Psoas muscle (tissue), 8 donors: ENCODE data around the gene LIN52. TPM values are rescaled to one million over a fixed set of nuclear protein-coding genes. Genes with fewer than 3 reads are reported as not detected.

Experiments
- ATAC-seq, 4 donors: fragments of 200-7000 bp; cut with Tn5 transposase; one replicate each; pipeline ENCODE4 v1.9.1; 2020; ENCODE audit warnings: moderate library complexity in 3 of 4, mild to moderate bottlenecking in 2 of 4
- DNase-seq, 2 donors: peaks; one replicate each; pipeline ENCODE4 v3.0.0-alpha.2; 2020
- H3K27ac ChIP-seq: fragments of 200-600 bp; one replicate; pipeline ENCODE4 v1.8.0; 2022
- H3K27me3 ChIP-seq, 3 donors: fragments of 200-600 bp in 1 of 3; one replicate each; pipeline versions ENCODE4 v1.6.1 to v1.8.0; 2013 to 2022; ENCODE audit warnings: low read length in 2 of 3, mild to moderate bottlenecking in 2 of 3, moderate library complexity in 1 of 3; ENCODE audit not compliant: insufficient read depth in 3 of 3
- H3K36me3 ChIP-seq, 2 donors: fragments of 200-600 bp in 1 of 2; one replicate each; pipeline versions ENCODE4 v1.6.1 to v1.8.0; 2013 to 2022; ENCODE audit warnings: low read depth in 1 of 2, mild to moderate bottlenecking in 1 of 2, moderate library complexity in 1 of 2; ENCODE audit not compliant: insufficient read depth in 1 of 2
- H3K4me1 ChIP-seq: fragments of 200-600 bp; one replicate; pipeline ENCODE4 v1.8.0; 2022
- H3K4me3 ChIP-seq: fragments of 200-600 bp; one replicate; pipeline ENCODE4 v1.8.0; 2022; ENCODE audit warnings: mild to moderate bottlenecking
- H3K9me3 ChIP-seq: fragments of 200-600 bp; one replicate; pipeline ENCODE4 v1.8.0; 2022
- CTCF ChIP-seq: fragments of 200-600 bp; IDR thresholded peaks from one replicate; pipeline ENCODE4 v1.8.0; 2022; ENCODE audit warnings: antibody characterized with exemption
- WGBS, 3 donors: extraction: QIAGEN DNeasy Blood & Tissue Kit; methylation state at CpG; one replicate each; pipeline versions ENCODE4 v1.1.6 to v1.1.7; 2013; 5-methylcytosine and 5-hydroxymethylcytosine counted together
- intact Hi-C, 2 donors: fragments of 100-400 bp; cut with DNase I; formaldehyde crosslinking; loops; one replicate each; pipeline versions ENCODE4 v1.11.0 to v1.14.2; 2022
- polyA plus RNA-seq, 3 donors: library from polyadenylated mRNA; stranded (reverse); fragments of 200-250 nt; gene quantifications; one replicate each; pipeline ENCODE4 v1.2.3, GENCODE V29; 2013
- total RNA-seq, 4 donors: library from RNA; stranded (reverse); fragmentation: NEBNext Ultra II Directional in 2 of 4; extraction: Animal tissue kit (Norgen Biotek cat#: 25700) in 2 of 4; gene quantifications; one replicate each; pipeline versions ENCODE4 v1.2.1 to v1.2.4, GENCODE V29; 2021 to 2023
- donor health status: healthy with polysubstance abuse.
- donor health status: DM: no; HTN: no; CAD: no; lungs with moderate emphysema.
- donor health status: Bipolar disorder and iron deficiency.
- donor health status: healthy.
- donor health status: DM: yes; HTN: yes; CAD: no.
- donor health status: DM: no; HTN: no; CAD: no.
- donor health status: DM: no; HTN: no; CAD: no.
- donor health status: DM: yes; HTN: yes; CAD: no.

Gene LIN52
- total and polyA plus RNA-seq, 7 donors: 1.7 to 8.6 (median 3.5) TPM

GRCh38 chr14:74217672-74218448 is 133.1 kb downstream of the LIN52 start:
- Histone ChIP-seq H3K9me3 (no peaks in the 10 kb centered on the region), H3K36me3 (no peaks in the 10 kb centered on the region), H3K27me3 (peaks cover 0 to 20% (median 0%) of the 10 kb centered on the region in 3 donors), H3K27ac (no peak overlapping the region), H3K4me1 (no peaks in the 10 kb centered on the region), H3K4me3 (peak overlapping the region; percentile 41)
- 9 to 14% (median 10%) methylated on average over 36 to 40 of the region's 40 CpGs for WGBS, 3 donors
- ATAC-seq (peak; percentile 88 to 97 (median 90)), DNase-seq (peak; percentile 72 to 85)
- intact Hi-C loops: loop anchor here in 1 of 2 donors (2.0 kb wide), 1 partner anchor 39 kb away; no protein-coding TSS in a partner anchor
- peak; percentile 88 for TF ChIP-seq CTCF

GRCh38 chr14:74218462-74218861 is 133.7 kb downstream of the LIN52 start:
- WGBS, 3 donors: 34 to 51% (median 35%) methylated on average over 4 of the region's 4 CpGs
- no peak for TF ChIP-seq CTCF
- no peak overlapping the region for H3K4me3 ChIP-seq
- ATAC-seq: no peak
- DNase-seq: no peak
- no peaks in the 10 kb centered on the region for H3K4me1 ChIP-seq
- H3K27ac ChIP-seq: no peak overlapping the region
- no peaks in the 10 kb centered on the region for H3K9me3 ChIP-seq
- intact Hi-C loops: no loop called here
- H3K27me3 ChIP-seq: peaks cover 0 to 20% (median 0%) of the 10 kb centered on the region in 3 donors
- H3K36me3 ChIP-seq: no peaks in the 10 kb centered on the region

- TF ChIP-seq CTCF: no peak
- no peak overlapping the region for H3K4me3 ChIP-seq
- H3K9me3 ChIP-seq: no peaks in the 10 kb centered on the region
- ATAC-seq (no peak), DNase-seq (no peak)
- WGBS, 3 donors: 66 to 69% (median 66%) methylated on average over 13 of the region's 13 CpGs
- intact Hi-C loops: no loop called here
- H3K27ac ChIP-seq: no peak overlapping the region
- no peaks in the 10 kb centered on the region for H3K4me1 ChIP-seq
- peaks cover 0 to 23% (median 0%) of the 10 kb centered on the region in 3 donors for H3K27me3 ChIP-seq
- no peaks in the 10 kb centered on the region for H3K36me3 ChIP-seq
Observed at GRCh38 chr14:74219277-74220205, 134.8 kb downstream of the LIN52 start.

- H3K9me3 ChIP-seq: no peaks in the 10 kb centered on the region
- no peak overlapping the region for H3K4me3 ChIP-seq
- intact Hi-C loops: no loop called here
- TF ChIP-seq CTCF: no peak
- H3K27me3 ChIP-seq: peaks cover 0 to 23% (median 0%) of the 10 kb centered on the region in 3 donors
- H3K36me3 ChIP-seq: no peaks in the 10 kb centered on the region
- no peaks in the 10 kb centered on the region for H3K4me1 ChIP-seq
- DNase-seq (no peak), ATAC-seq (no peak)
- H3K27ac ChIP-seq: no peak overlapping the region
- WGBS, 3 donors: 83 to 88% (median 84%) methylated on average over 6 of the region's 6 CpGs
Observed at GRCh38 chr14:74220991-74221390, 136.2 kb downstream of the LIN52 start.
